ENCODE results near the gene IQCE. TPM values are rescaled to one million over a fixed set of nuclear protein-coding genes. Genes with fewer than 3 reads are reported as not detected.
"Not testable (repeated sequence)": the region's sequence is repeated elsewhere in the genome, so short reads cannot be mapped to it uniquely, and the experiment has no call there.

IQCE gene
- total RNA-seq, 1 experiment from 2014 or later = 44.8 TPM

DNA sequence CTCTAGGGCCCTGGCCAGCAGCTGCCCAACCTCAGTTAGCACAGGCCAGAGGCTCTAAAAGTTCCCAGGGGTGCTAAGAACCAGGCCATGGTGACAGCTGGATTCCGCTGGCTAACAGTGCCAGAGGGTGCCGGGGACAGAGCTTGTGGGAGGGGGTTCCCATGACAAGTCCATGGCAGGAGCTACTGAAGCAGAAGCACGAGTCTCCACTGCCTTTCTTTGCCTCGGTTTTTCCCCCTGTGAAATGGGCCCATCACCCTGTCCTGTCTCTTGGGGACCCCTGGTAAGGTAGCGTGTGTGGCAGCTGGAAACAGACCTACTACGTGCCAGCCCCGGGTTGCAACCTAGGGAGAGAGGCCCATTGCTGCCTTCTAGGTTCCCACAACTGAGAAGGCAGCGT is 26.0 kb upstream of the IQCE start:
- H3K4me1 ChIP-seq (ENCODE audit: control insufficient read depth, insufficient read depth, low read length) = peaks cover 34% of the 10 kb centered on the region
- BruUV-seq (replicated peaks); H3K9me3 ChIP-seq (ENCODE audit: control insufficient read depth, insufficient read depth, low read depth, low read length); POLR2A ChIA-PET; H3K36me3 ChIP-seq (ENCODE audit: control insufficient read depth, insufficient read depth, low read length); intact Hi-C loops (cut with micrococcal nuclease; ENCODE audit: unreplicated experiment); H3K4me3 ChIP-seq (ENCODE audit: low read depth in 2 of 2, low read length in 2 of 2); CTCF ChIA-PET; H3K27ac ChIP-seq (ENCODE audit: low read length); DNase-seq (ENCODE audit: low read depth, low spot score); H3K27me3 ChIP-seq (ENCODE audit: control insufficient read depth, insufficient read depth, low read length); in situ Hi-C loops (cut with HindIII; ENCODE audit: low pct_unique_long_range_greater_than_20kb, low sequenced_read_pairs); ATAC-seq: not testable (repeated sequence)

DNA sequence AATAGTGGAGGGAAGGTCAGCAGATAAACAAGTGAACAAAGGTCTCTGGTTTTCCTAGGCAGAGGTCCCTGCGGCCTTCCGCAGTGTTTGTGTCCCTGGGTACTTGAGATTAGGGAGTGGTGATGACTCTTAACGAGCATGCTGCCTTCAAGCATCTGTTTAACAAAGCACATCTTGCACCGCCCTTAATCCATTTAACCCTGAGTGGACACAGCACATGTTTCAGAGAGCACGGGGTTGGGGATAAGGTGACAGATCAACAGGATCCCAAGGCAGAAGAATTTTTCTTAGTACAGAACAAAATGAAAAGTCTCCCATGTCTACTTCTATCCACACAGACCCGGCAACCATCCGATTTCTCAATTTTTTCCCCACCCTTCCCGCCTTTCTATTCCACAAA is 25.2 kb upstream of the IQCE start:
- TSS peak; percentile 91 for BruUV-seq (replicated peaks)
- in situ Hi-C loops (cut with HindIII; ENCODE audit: low pct_unique_long_range_greater_than_20kb, low sequenced_read_pairs); H3K4me3 ChIP-seq (ENCODE audit: low read depth in 2 of 2, low read length in 2 of 2); intact Hi-C loops (cut with micrococcal nuclease; ENCODE audit: unreplicated experiment); POLR2A ChIA-PET; H3K27me3 ChIP-seq (ENCODE audit: control insufficient read depth, insufficient read depth, low read length); H3K36me3 ChIP-seq (ENCODE audit: control insufficient read depth, insufficient read depth, low read length); CTCF ChIA-PET; H3K27ac ChIP-seq (ENCODE audit: low read length); DNase-seq (ENCODE audit: low read depth, low spot score); ATAC-seq; H3K9me3 ChIP-seq (ENCODE audit: control insufficient read depth, insufficient read depth, low read depth, low read length): not testable (repeated sequence)
- peaks cover 26% of the 10 kb centered on the region for H3K4me1 ChIP-seq (ENCODE audit: control insufficient read depth, insufficient read depth, low read length)

DNA sequence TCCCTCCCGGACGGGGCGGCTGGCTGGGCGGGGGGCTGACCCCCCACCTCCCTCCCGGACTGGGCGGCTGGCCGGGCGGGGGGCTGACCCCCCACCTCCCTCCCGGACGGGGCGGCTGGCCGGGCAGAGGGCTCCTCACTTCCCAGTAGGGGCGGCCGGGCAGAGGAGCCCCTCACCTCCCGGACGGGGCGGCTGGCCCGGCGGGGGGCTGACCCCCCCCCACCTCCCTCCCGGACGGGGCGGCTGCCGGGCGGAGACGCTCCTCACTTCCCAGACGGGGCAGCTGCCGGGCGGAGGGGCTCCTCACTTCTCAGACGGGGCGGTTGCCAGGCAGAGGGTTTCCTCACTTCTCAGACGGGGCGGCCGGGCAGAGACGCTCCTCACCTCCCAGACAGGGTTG is 24.6 kb upstream of the IQCE start:
- H3K27ac ChIP-seq (ENCODE audit: low read length); in situ Hi-C loops (cut with HindIII; ENCODE audit: low pct_unique_long_range_greater_than_20kb, low sequenced_read_pairs); ATAC-seq; POLR2A ChIA-PET; H3K9me3 ChIP-seq (ENCODE audit: control insufficient read depth, insufficient read depth, low read depth, low read length); DNase-seq (ENCODE audit: low read depth, low spot score); H3K36me3 ChIP-seq (ENCODE audit: control insufficient read depth, insufficient read depth, low read length); H3K4me3 ChIP-seq (ENCODE audit: low read depth in 2 of 2, low read length in 2 of 2); CTCF ChIA-PET; H3K27me3 ChIP-seq (ENCODE audit: control insufficient read depth, insufficient read depth, low read length); BruUV-seq (replicated peaks); intact Hi-C loops (cut with micrococcal nuclease; ENCODE audit: unreplicated experiment): not testable (repeated sequence)
- peaks cover 20% of the 10 kb centered on the region for H3K4me1 ChIP-seq (ENCODE audit: control insufficient read depth, insufficient read depth, low read length)

DNA sequence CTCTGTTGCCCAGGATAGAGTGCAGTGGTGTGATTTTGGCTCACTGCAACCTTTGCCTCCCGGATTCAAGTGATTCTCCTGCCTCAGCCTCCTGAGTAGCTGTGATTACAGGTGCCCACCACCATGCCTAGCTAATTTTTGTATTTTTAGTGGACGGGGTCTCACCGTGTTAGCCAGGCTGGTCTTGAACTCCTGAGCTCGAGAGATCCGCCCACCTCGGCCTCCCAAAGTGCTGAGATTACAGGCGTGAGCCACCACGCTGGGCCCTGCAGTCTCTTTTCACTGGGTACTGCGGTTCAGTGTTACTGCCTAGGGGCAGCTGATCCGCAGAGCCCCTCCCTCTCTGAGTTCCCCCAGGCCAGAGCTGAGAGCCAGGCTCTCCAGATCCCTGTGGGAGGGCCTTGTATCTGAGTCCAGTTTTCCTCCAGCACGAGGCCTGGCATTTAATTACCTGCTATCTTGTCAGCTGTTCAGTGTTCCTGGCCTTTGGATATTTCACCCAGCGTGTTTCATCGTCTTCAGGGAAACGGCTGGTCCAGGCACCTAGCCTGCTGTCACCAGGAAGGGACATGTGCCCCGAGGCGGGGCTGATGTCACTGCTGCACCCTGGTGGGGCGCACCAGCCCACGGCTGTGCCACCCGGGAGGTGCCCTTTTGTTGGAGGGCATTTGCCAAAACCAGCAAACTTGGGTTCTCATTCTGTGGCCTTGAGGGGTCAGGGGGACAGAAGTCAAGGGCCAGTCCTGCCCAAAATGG is 22.7 kb upstream of the IQCE start:
- H3K4me1 ChIP-seq (ENCODE audit: control insufficient read depth, insufficient read depth, low read length); in situ Hi-C loops (cut with HindIII; ENCODE audit: low pct_unique_long_range_greater_than_20kb, low sequenced_read_pairs); POLR2A ChIA-PET; ATAC-seq; H3K4me3 ChIP-seq (ENCODE audit: low read depth in 2 of 2, low read length in 2 of 2); H3K9me3 ChIP-seq (ENCODE audit: control insufficient read depth, insufficient read depth, low read depth, low read length); H3K36me3 ChIP-seq (ENCODE audit: control insufficient read depth, insufficient read depth, low read length); BruUV-seq (replicated peaks); DNase-seq (ENCODE audit: low read depth, low spot score); intact Hi-C loops (cut with micrococcal nuclease; ENCODE audit: unreplicated experiment); H3K27me3 ChIP-seq (ENCODE audit: control insufficient read depth, insufficient read depth, low read length); H3K27ac ChIP-seq (ENCODE audit: low read length): not testable (repeated sequence)
- CTCF ChIA-PET = interaction anchor here (0.7 kb wide), 1 partner anchor 53 kb away, joined by 14 read pairs; no protein-coding TSS in a partner anchor

DNA sequence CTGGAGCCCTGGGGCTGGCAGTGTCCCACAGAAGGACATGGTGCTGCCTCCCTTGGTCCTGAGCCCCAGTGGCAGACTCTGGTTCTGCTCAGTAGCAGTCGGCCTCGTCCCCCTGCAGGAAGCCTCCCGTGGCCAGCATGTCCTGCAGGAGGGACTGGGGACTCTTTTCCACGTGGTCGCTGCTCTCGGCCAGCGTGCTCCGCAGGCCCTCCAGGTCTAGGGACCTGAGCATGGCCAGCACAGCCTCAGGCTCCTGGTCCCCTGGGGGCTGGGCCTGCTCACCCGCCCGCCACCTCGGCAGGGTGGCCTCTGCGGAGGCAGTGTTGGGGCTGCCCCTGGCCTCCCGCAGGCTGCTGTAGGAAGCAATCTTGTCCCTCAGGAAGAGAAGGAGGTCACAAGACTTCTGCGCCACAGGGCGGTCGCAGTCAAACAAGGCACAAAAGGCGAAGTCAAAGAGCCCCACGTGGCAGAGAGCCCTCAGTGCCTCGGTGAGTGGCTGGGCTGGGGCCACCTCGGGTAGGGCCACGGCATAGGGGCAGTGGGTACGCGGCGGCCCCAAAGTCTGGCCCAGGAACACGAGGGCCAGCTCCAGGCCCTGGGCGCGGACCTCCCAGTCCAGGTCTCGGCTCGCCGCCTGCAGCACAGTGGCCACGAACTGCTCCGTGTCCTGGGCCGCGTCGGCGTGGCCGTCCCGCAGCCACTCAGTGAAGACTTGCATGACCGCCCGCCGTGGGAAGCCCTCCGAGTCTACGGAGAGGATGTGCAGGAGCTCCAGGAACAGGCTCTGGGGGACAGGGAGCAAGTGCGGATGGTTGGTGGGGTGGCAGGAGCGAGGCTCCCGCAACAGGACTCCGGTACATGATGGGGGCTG is 20.6 kb upstream of the IQCE start:
- in situ Hi-C loops (cut with HindIII; ENCODE audit: low pct_unique_long_range_greater_than_20kb, low sequenced_read_pairs) (no loop called here), intact Hi-C loops (cut with micrococcal nuclease; ENCODE audit: unreplicated experiment) (no loop called here)
- H3K27ac ChIP-seq (ENCODE audit: low read length) = no peak overlapping the region
- POLR2A ChIA-PET = no interaction called here
- H3K4me1 ChIP-seq (ENCODE audit: control insufficient read depth, insufficient read depth, low read length) = no peaks in the 10 kb centered on the region
- H3K4me3 ChIP-seq (ENCODE audit: low read depth in 2 of 2, low read length in 2 of 2) = no peak overlapping the region
- no peak for DNase-seq (ENCODE audit: low read depth, low spot score)
- BruUV-seq (replicated peaks) = TSS peak; percentile 78
- no peaks in the 10 kb centered on the region for H3K27me3 ChIP-seq (ENCODE audit: control insufficient read depth, insufficient read depth, low read length)
- ATAC-seq = peak; percentile 56
- H3K36me3 ChIP-seq (ENCODE audit: control insufficient read depth, insufficient read depth, low read length) = 0 out of 2 replicates have a peak, but pooled peaks cover 3% of the 10 kb centered on the region
- no peaks in the 10 kb centered on the region for H3K9me3 ChIP-seq (ENCODE audit: control insufficient read depth, insufficient read depth, low read depth, low read length)
- CTCF ChIA-PET = no interaction called here
- TF ChIP-seq TCF7L2 (IDR thresholded peaks at IDR 0.05; ENCODE audit: low read depth, low read length) = no peak
- TF ChIP-seq, protein P1, sequence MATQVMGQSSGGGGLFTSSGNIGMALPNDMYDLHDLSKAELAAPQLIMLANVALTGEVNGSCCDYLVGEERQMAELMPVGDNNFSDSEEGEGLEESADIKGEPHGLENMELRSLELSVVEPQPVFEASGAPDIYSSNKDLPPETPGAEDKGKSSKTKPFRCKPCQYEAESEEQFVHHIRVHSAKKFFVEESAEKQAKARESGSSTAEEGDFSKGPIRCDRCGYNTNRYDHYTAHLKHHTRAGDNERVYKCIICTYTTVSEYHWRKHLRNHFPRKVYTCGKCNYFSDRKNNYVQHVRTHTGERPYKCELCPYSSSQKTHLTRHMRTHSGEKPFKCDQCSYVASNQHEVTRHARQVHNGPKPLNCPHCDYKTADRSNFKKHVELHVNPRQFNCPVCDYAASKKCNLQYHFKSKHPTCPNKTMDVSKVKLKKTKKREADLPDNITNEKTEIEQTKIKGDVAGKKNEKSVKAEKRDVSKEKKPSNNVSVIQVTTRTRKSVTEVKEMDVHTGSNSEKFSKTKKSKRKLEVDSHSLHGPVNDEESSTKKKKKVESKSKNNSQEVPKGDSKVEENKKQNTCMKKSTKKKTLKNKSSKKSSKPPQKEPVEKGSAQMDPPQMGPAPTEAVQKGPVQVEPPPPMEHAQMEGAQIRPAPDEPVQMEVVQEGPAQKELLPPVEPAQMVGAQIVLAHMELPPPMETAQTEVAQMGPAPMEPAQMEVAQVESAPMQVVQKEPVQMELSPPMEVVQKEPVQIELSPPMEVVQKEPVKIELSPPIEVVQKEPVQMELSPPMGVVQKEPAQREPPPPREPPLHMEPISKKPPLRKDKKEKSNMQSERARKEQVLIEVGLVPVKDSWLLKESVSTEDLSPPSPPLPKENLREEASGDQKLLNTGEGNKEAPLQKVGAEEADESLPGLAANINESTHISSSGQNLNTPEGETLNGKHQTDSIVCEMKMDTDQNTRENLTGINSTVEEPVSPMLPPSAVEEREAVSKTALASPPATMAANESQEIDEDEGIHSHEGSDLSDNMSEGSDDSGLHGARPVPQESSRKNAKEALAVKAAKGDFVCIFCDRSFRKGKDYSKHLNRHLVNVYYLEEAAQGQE (IDR thresholded peaks at IDR 0.05; ENCODE audit: insufficient read depth in 1 of 2, low read depth in 2 of 2, low read length in 1 of 2) = no peak
- no peak for TF ChIP-seq POLR2AphosphoS5 (IDR thresholded peaks at IDR 0.05; ENCODE audit: low read depth, low read length)
- no peak for TF ChIP-seq SIN3A (IDR thresholded peaks at IDR 0.05; ENCODE audit: borderline replicate concordance, insufficient read depth, low read depth, low read length)
